Esophagus squamous epithelium (tissue), 5 donors: ENCODE data around the gene IFITM1. TPM values are rescaled to one million over a fixed set of nuclear protein-coding genes. Genes with fewer than 3 reads are reported as not detected.

Experiments
- DNase-seq: peaks from one replicate; lab custom pipeline; 2025; lab: John Stamatoyannopoulos, UW
- H3K27ac ChIP-seq, 4 donors: fragments of 200-600 bp; sonication (generic); one replicate each; pipeline ENCODE4 v1.5.1; 2016 to 2019; ENCODE audit warnings: mild to moderate bottlenecking in 1 of 4
- H3K27me3 ChIP-seq, 4 donors: fragments of 200-600 bp; sonication (generic); 1 replicate in 3 of 4; 2 replicates in 1 of 4; pipeline versions ENCODE4 v1.5.1 to v1.6.0; 2017 to 2021; ENCODE audit warnings: antibody characterized with exemption in 1 of 4
- H3K36me3 ChIP-seq, 3 donors: fragments of 200-600 bp; sonication (generic); one replicate each; pipeline ENCODE4 v1.5.1; 2016 to 2019
- H3K4me1 ChIP-seq, 3 donors: fragments of 200-600 bp; sonication (generic); one replicate each; pipeline ENCODE4 v1.5.1; 2017 to 2019
- H3K4me3 ChIP-seq, 4 donors: fragments of 200-600 bp; sonication (generic); 1 replicate in 3 of 4; 2 replicates in 1 of 4; pipeline ENCODE4 v1.5.1; 2016 to 2019; ENCODE audit warnings: mild to moderate bottlenecking in 2 of 4, moderate library complexity in 1 of 4
- H3K9me3 ChIP-seq, 3 donors: fragments of 200-600 bp; sonication (generic); one replicate each; pipeline ENCODE4 v1.5.1; 2016 to 2019
- POLR2A ChIP-seq, 4 donors: fragments of 450-650 bp; IDR thresholded peaks; one replicate each; pipeline ENCODE4 v1.6.1; 2017; ENCODE audit warnings: antibody characterized with exemption in 4 of 4, mild to moderate bottlenecking in 4 of 4, moderate library complexity in 3 of 4
- WGBS, 2 donors: methylation state at CpG; one replicate each; pipeline ENCODE4 v1.1.5; 2018; 5-methylcytosine and 5-hydroxymethylcytosine counted together
- intact Hi-C: fragments of 100-400 bp; cut with DNase I; formaldehyde crosslinking; loops from one replicate; pipeline ENCODE4 v1.15.0; 2022
- total RNA-seq, 4 donors: library from RNA; depleted of rRNA; stranded (reverse); fragments of >200 nt; gene quantifications; one replicate each; pipeline ENCODE4 v1.1.0, GENCODE V29; 2016
- TF ChIP-seq, protein P1 (sequence below), 6 experiments: fragments of 450-650 bp in 4 of 6; fragments of 200-600 bp in 2 of 6; sonication (generic) in 2 of 6; IDR thresholded peaks; one replicate each; pipeline ENCODE4 v1.5.1; 2016 to 2019; ENCODE audit warnings: antibody characterized with exemption in 6 of 6, mild to moderate bottlenecking in 4 of 6, moderate library complexity in 4 of 6
- donor health status: DM: yes; HTN: yes; CAD: no.

The IFITM1 gene
- total RNA-seq, 4 donors from 2014 or later = 26.3 to 133 (median 60.0) TPM

DNA sequence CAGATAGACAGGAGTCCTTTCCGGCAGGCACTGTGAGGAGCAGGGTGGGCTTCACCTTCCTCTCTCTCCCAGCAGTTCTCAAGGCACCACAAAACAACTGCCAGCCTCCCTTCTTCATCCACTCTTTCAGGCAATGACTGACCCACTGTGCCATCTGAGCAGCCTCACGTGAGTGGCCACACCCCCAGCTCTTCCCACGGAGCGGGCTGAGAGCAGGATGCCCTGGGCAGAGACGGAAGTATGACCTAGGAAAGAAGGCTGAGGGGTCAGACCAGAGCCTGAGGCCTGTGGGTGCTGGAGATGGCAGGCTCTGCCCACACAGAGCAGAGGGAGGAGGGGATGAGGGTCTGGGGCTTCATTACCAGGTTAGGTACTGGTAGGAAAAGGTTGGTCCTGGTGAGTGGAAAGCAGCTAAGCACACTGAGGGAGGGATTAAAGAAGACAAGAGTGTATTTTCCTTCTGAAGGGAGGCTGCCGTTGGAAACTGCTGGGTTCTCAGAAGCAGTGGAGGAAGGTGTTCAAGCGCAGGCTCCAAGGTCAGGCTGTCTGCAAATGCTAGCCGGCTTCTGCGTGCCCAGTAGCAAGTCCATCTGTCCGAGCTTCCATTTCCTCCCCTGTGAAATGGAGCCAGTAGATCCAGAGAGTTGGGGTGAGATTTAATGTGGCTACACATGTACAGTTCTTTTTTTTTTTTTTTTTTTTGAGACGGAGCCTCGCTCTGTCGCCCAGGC lies 31.0 kb upstream of the IFITM1 start:
- H3K4me3 ChIP-seq = no peak overlapping the region
- no peak for DNase-seq
- no peaks in the 10 kb centered on the region for H3K36me3 ChIP-seq
- TF ChIP-seq POLR2A (IDR thresholded peaks at IDR 0.05) = no peak
- TF ChIP-seq, protein P1, sequence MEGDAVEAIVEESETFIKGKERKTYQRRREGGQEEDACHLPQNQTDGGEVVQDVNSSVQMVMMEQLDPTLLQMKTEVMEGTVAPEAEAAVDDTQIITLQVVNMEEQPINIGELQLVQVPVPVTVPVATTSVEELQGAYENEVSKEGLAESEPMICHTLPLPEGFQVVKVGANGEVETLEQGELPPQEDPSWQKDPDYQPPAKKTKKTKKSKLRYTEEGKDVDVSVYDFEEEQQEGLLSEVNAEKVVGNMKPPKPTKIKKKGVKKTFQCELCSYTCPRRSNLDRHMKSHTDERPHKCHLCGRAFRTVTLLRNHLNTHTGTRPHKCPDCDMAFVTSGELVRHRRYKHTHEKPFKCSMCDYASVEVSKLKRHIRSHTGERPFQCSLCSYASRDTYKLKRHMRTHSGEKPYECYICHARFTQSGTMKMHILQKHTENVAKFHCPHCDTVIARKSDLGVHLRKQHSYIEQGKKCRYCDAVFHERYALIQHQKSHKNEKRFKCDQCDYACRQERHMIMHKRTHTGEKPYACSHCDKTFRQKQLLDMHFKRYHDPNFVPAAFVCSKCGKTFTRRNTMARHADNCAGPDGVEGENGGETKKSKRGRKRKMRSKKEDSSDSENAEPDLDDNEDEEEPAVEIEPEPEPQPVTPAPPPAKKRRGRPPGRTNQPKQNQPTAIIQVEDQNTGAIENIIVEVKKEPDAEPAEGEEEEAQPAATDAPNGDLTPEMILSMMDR (IDR thresholded peaks at IDR 0.05) = no peak
- peaks cover 21 to 99% (median 37%) of the 10 kb centered on the region in 4 donors for H3K27me3 ChIP-seq
- peaks cover 10 to 37% (median 33%) of the 10 kb centered on the region in 3 donors for H3K4me1 ChIP-seq
- 77 to 90% methylated on average over 7 of the region's 13 CpGs for WGBS, 2 donors
- no peak overlapping the region for H3K27ac ChIP-seq
- H3K9me3 ChIP-seq = no peaks in the 10 kb centered on the region
- intact Hi-C loops = no loop called here

DNA sequence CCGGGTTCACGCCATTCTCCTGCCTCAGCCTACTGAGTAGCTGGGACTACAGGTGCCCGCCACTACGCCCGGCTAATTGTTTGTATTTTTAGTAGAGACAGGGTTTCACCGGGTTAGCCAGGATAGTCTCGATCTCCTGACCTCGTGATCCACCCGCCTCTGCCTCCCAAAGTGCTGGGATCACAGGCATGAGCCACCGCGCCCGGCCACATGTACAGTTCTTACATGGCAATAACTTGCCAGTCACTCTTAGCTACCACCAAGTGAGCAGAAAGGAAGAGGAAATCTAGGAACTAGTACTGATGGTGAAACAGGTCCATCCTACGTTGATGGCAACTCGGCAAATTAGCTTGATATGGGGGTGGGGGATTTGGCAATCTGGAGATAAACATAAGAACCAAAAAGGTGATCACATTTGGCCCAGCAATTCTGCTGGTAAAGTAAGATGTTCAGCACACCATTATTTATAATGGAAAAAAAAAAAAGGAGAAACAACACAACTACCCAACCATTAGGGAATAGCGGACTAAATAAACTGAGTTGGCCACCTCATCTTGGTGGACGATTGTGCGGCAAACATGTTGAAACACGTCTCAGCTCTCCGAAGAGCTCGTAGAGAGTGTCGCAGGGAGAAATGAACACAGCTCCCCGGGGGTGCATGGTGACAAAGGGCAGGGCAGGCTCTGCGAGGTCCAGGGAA lies 30.3 kb upstream of the IFITM1 start:
- H3K4me3 ChIP-seq = no peak overlapping the region
- H3K36me3 ChIP-seq = no peaks in the 10 kb centered on the region
- H3K4me1 ChIP-seq = peaks cover 17 to 45% (median 39%) of the 10 kb centered on the region in 3 donors
- WGBS, 2 donors = 59 to 76% methylated on average over 11 to 21 of the region's 23 CpGs
- DNase-seq = no peak
- H3K9me3 ChIP-seq = no peaks in the 10 kb centered on the region
- no peak overlapping the region for H3K27ac ChIP-seq
- intact Hi-C loops = no loop called here
- TF ChIP-seq POLR2A (IDR thresholded peaks at IDR 0.05) = no peak
- TF ChIP-seq, protein P1 (IDR thresholded peaks at IDR 0.05) = no peak
- peaks cover 22 to 99% (median 34%) of the 10 kb centered on the region in 4 donors for H3K27me3 ChIP-seq

DNA sequence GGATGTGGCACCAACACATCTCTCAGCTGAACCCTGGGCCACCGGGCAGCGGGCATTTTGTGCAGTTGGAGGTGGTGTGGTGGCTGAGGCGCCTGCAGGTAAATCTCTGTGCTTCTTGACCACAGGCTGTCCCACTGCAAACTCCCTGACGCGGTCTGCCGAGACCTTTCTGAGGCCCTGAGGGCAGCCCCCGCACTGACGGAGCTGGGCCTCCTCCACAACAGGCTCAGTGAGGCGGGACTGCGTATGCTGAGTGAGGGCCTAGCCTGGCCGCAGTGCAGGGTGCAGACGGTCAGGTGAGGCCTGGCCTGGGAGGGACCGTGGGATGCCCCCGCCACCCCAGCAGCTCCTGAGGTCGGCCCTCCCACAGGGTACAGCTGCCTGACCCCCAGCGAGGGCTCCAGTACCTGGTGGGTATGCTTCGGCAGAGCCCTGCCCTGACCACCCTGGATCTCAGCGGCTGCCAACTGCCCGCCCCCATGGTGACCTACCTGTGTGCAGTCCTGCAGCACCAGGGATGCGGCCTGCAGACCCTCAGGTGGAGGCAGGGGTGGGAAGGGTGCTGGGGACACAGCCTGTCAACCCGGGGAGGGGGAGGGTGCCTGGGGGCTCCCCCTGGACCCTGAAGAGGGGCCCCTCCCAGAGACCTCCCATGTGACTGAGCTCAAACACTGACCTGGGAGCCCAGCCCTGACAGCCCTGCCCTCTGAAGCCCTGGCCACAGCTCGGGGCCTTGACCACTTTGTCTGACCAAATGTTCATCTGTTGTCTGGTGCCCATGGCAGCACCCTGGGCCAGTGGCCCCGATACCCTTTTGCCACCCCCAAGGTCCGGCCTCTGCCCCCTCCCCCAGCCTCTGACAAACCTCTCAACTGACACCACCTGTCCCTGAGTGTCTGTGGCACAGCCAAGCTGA lies 29.5 kb upstream of the IFITM1 start:
- H3K4me1 ChIP-seq = peaks cover 16 to 43% (median 32%) of the 10 kb centered on the region in 3 donors
- DNase-seq = no peak
- WGBS, 2 donors = 60 to 88% methylated on average over 1 to 4 of the region's 24 CpGs
- no peak for TF ChIP-seq POLR2A (IDR thresholded peaks at IDR 0.05)
- TF ChIP-seq, protein P1 (IDR thresholded peaks at IDR 0.05) = no peak
- intact Hi-C loops = no loop called here
- H3K9me3 ChIP-seq = no peaks in the 10 kb centered on the region
- peaks cover 17 to 93% (median 28%) of the 10 kb centered on the region in 4 donors for H3K27me3 ChIP-seq
- no peak overlapping the region for H3K4me3 ChIP-seq
- H3K27ac ChIP-seq = no peak overlapping the region
- H3K36me3 ChIP-seq = no peaks in the 10 kb centered on the region

DNA sequence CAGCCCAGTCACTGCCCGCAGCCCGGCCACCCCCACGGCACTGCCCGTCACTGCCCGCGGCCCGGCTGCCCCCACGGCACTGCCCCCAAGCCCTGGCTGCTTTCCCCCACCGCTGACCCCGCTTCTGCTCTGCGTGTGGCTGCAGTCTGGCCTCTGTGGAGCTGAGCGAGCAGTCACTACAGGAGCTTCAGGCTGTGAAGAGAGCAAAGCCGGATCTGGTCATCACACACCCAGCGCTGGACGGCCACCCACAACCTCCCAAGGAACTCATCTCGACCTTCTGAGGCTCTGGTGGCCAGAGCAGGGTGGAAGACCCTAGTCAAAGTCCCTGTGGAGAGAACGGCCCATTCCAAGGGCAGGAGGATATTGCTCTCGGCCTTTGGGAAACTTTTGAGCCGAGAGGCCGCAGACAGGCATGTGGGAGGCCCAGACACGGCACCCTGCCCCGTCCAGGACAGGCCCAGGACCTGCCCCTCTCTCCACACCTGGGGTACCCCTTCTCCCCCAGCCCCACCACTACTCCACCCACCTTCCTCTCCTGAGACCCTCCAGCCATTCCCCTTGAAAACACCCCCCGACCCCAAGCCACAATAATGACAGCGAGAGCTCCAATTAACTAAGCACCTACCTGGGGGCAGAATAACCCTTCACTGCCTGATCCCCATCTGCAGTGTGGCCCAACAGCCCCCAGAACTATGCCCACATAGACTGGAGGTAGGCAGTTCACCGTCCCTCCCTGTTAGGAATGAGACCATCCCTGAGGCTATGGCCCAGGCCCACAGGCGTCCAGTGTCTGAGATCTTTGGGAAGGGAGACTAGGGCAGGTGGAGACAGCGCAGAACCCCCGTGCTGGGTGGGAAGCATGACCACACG lies 28.6 kb upstream of the IFITM1 start:
- Histone ChIP-seq H3K9me3 (no peaks in the 10 kb centered on the region), H3K4me3 (no peak overlapping the region), H3K4me1 (peaks cover 17 to 43% (median 26%) of the 10 kb centered on the region in 3 donors), H3K36me3 (no peaks in the 10 kb centered on the region), H3K27ac (no peak overlapping the region), H3K27me3 (peaks cover 8 to 84% (median 20%) of the 10 kb centered on the region in 4 donors)
- 72 to 95% methylated on average over 7 to 9 of the region's 29 CpGs for WGBS, 2 donors
- DNase-seq = no peak
- TF ChIP-seq, protein P1 (IDR thresholded peaks at IDR 0.05) = no peak
- no peak for TF ChIP-seq POLR2A (IDR thresholded peaks at IDR 0.05)
- intact Hi-C loops = no loop called here
